ENCODE results near the gene AGPAT2.
A peak's percentile ranks its signal among the peaks of the same experiment; 100 is the strongest.

The AGPAT2 gene

GRCh38 chr9:136630662-136630992, 56.6 kb downstream of the AGPAT2 start:
- TF ChIP-seq CTCF (conservative IDR thresholded peaks at IDR 0.05; ENCODE audit: low read depth, low read length): no peak
- no peak for DNase-seq (ENCODE audit: low read depth)

GRCh38 chr9:136629879-136630661, 57.2 kb downstream of the AGPAT2 start:
- peak; percentile 79 for TF ChIP-seq CTCF (conservative IDR thresholded peaks at IDR 0.05; ENCODE audit: low read depth, low read length)
- DNase-seq (ENCODE audit: low read depth): no peak

More at GRCh38 chr9:136630662-136630992, 56.6 kb downstream of the AGPAT2 start:
- H3K4me3 ChIP-seq (ENCODE audit: low read length): no peak overlapping the region

GRCh38 chr9:136629001-136629878, 58.0 kb downstream of the AGPAT2 start:
- no peak for DNase-seq (ENCODE audit: low read depth)
- TF ChIP-seq CTCF (conservative IDR thresholded peaks at IDR 0.05; ENCODE audit: low read depth, low read length): no peak
- H3K4me3 ChIP-seq (ENCODE audit: low read length): no peak overlapping the region

More at GRCh38 chr9:136629879-136630661, 57.2 kb downstream of the AGPAT2 start:
- H3K4me3 ChIP-seq (ENCODE audit: low read length): no peak overlapping the region

GRCh38 chr9:136628268-136628667, 59.0 kb downstream of the AGPAT2 start:
- no peak overlapping the region for H3K4me3 ChIP-seq (ENCODE audit: low read length)
- DNase-seq (ENCODE audit: low read depth): no peak
- no peak for TF ChIP-seq CTCF (conservative IDR thresholded peaks at IDR 0.05; ENCODE audit: low read depth, low read length)

- H3K4me3 ChIP-seq (ENCODE audit: low read length): no peak overlapping the region
- TF ChIP-seq CTCF (conservative IDR thresholded peaks at IDR 0.05; ENCODE audit: low read depth, low read length): no peak
- DNase-seq (ENCODE audit: low read depth): no peak
Measured at GRCh38 chr9:136627703-136628102, 59.6 kb downstream of the AGPAT2 start.

- no peak for DNase-seq (ENCODE audit: low read depth)
- no peak overlapping the region for H3K4me3 ChIP-seq (ENCODE audit: low read length)
- peak; percentile 11 for TF ChIP-seq CTCF (conservative IDR thresholded peaks at IDR 0.05; ENCODE audit: low read depth, low read length)
Measured at GRCh38 chr9:136626740-136627642, 60.3 kb downstream of the AGPAT2 start.

Measured in retinal pigment epithelial cell (primary cell).